ENCODE measurements around the gene TRIM15. TPM values are rescaled to one million over a fixed set of nuclear protein-coding genes. Genes with fewer than 3 reads are reported as not detected.

TRIM15 gene
- total and polyA plus RNA-seq, 9 of the 15 experiments (the other 6 are each of a cell fraction or from before 2014, with no cell fraction given): 0.06 to 2.6 (median 0.83) TPM

GRCh38 chr6:30155520-30156261, 7.7 kb upstream of the TRIM15 start:
- no peaks in the 10 kb centered on the region for H4K20me1 ChIP-seq (replicated peaks; ENCODE audit: control insufficient read depth, insufficient read depth, low read length)
- H3K4me1 ChIP-seq (replicated peaks in 1 of 2; ENCODE audit: control insufficient read depth in 2 of 2, insufficient read depth in 2 of 2, low read length in 2 of 2): peaks cover 6 to 33% of the 10 kb centered on the region in 2 experiments
- no peaks in the 10 kb centered on the region for H3K9me3 ChIP-seq (replicated peaks; ENCODE audit: control insufficient read depth, insufficient read depth, low read depth, low read length)
- H3K36me3 ChIP-seq (ENCODE audit: control insufficient read depth, insufficient read depth, low read length): no peaks in the 10 kb centered on the region
- H3K79me2 ChIP-seq (ENCODE audit: control insufficient read depth, insufficient read depth, low read length): no peaks in the 10 kb centered on the region
- no peak overlapping the region for H3K4me3 ChIP-seq
- no peak overlapping the region for H3K27ac ChIP-seq (ENCODE audit: extremely low read depth, low read depth, low read length)
- ATAC-seq: no peak
- H3K9ac ChIP-seq (ENCODE audit: insufficient read depth in 1 of 2, low read depth in 2 of 2, low read length in 2 of 2): no peak overlapping the region
- no peaks in the 10 kb centered on the region for H3K9me1 ChIP-seq (ENCODE audit: control insufficient read depth, insufficient read depth, low read length)
- intact Hi-C loops (cut with micrococcal nuclease): no loop called here
- ChIA-PET CTCF (ENCODE audit: low intra/inter-chr PET ratio) (no interaction called here), POLR2A (no interaction called here)
- peak overlapping the region; percentile 22; the same call in 1 of the 2 replicates for H3K4me2 ChIP-seq (ENCODE audit: insufficient read depth, low read length)
- H3K27me3 ChIP-seq (ENCODE audit: control insufficient read depth in 2 of 2, insufficient read depth in 2 of 2, low read length in 2 of 2): peaks cover 2 to 23% of the 10 kb centered on the region in 2 experiments; a peak in 3 of 5 replicates
- no TSS peak for BruUV-seq (replicated peaks)
- FAIRE-seq: no peak
- H2AFZ ChIP-seq (ENCODE audit: low read depth, low read length): no peak overlapping the region; the same call in 1 of the 2 replicates
- 25% methylated on average over 2 of the region's 2 CpGs for WGBS (ENCODE audit: insufficient coverage, low coverage, missing lambda C conversion rate)
- DNase-seq (ENCODE audit: extremely low read depth in 1 of 4, low spot score in 3 of 4): no peak
- TF ChIP-seq HLTF (IDR thresholded peaks at IDR 0.05) (no peak), TCFL5 (CRISPR knock-in tag; conservative IDR thresholded peaks at IDR 0.05) (no peak), CREB3L1 (IDR thresholded peaks at IDR 0.05; ENCODE audit: borderline replicate concordance, low read depth) (no peak), ZNF589 (CRISPR knock-in tag; IDR thresholded peaks at IDR 0.05; ENCODE audit: low read depth) (peak; percentile 74; the same call in 1 of the 2 replicates), EP400 (IDR thresholded peaks at IDR 0.05) (no peak)
- TF ChIP-seq, protein P1, sequence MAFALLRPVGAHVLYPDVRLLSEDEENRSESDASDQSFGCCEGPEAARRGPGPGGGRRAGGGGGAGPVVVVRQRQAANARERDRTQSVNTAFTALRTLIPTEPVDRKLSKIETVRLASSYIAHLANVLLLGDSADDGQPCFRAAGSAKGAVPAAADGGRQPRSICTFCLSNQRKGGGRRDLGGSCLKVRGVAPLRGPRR (CRISPR knock-in tag; IDR thresholded peaks at IDR 0.05): no peak
- in situ Hi-C loops (cut with MboI): no loop called here

Data from K562 (cell line).